Lower leg skin (tissue), 3 donors: ENCODE data around the gene DIS3L2.

ENCODE experiments used
- CTCF ChIP-seq, 3 donors: fragments of 450-650 bp; IDR thresholded peaks; one replicate each; pipeline ENCODE4 v1.5.1; 2016; ENCODE audit warnings: antibody characterized with exemption in 3 of 3, mild to moderate bottlenecking in 3 of 3, moderate library complexity in 2 of 3
- POLR2A ChIP-seq, 2 donors: fragments of 450-650 bp; IDR thresholded peaks; one replicate each; pipeline ENCODE4 v1.6.1; 2016 to 2017; ENCODE audit warnings: antibody characterized with exemption in 2 of 2, mild to moderate bottlenecking in 1 of 2, moderate library complexity in 1 of 2

- no peak for TF ChIP-seq CTCF (IDR thresholded peaks at IDR 0.05)
- no peak for TF ChIP-seq POLR2A (IDR thresholded peaks at IDR 0.05)
Measured at GRCh38 chr2:231919341-231920035, 42.0 kb upstream of the DIS3L2 start.
